H1 (cell line): ENCODE data around the gene KCNIP3. TPM values are rescaled to one million over a fixed set of nuclear protein-coding genes. Genes with fewer than 3 reads are reported as not detected.

Experiments
- CHD1 ChIP-seq: IDR thresholded peaks from 2 replicates; pipeline ENCODE4 v1.6.1; 2012; ENCODE audit warnings: low read depth, low read length, improper control_type of control experiment
- EZH2 ChIP-seq: fragments of 200-600 bp; sonication (generic); IDR thresholded peaks from 2 replicates; pipeline ENCODE4 v1.7.1; 2012; ENCODE audit warnings: low read depth, mild to moderate bottlenecking, moderate library complexity, low read length, inconsistent platforms; ENCODE audit not compliant: severe bottlenecking
- GABPA ChIP-seq: IDR thresholded peaks from 2 replicates; pipeline ENCODE4 v1.6.1; 2011; ENCODE audit warnings: mild to moderate bottlenecking, low read length, moderate library complexity, borderline replicate concordance; ENCODE audit not compliant: insufficient read depth
- NRF1 ChIP-seq: IDR thresholded peaks from 2 replicates; pipeline ENCODE4 v1.6.1; 2011; ENCODE audit warnings: mild to moderate bottlenecking, low read depth, low read length, improper control_type of control experiment
- SAP30 ChIP-seq: fragments of 300-600 bp; sonication (generic); IDR thresholded peaks from 2 replicates; pipeline ENCODE4 v1.7.1; 2012; ENCODE audit warnings: low read length, moderate library complexity, mild to moderate bottlenecking, inconsistent platforms; ENCODE audit not compliant: insufficient read depth, insufficient replicate concordance
- SIRT6 ChIP-seq: IDR thresholded peaks from one replicate; pipeline ENCODE4 v1.7.1; 2012; ENCODE audit warnings: low read length, inconsistent platforms
- TAF1 ChIP-seq: IDR thresholded peaks from 2 replicates; pipeline ENCODE4 v1.6.1; 2011; ENCODE audit warnings: mild to moderate bottlenecking, low read depth, low read length
- TBP ChIP-seq: IDR thresholded peaks from 2 replicates; pipeline ENCODE4 v1.6.1; 2011; ENCODE audit warnings: low read depth, low read length, improper control_type of control experiment
- polyA plus RNA-seq, 7 experiments: library from polyadenylated mRNA; depleted of rRNA in 3 of 7; stranded (reverse) in 5 of 7; unstranded in 2 of 7; fragments of >200 nt in 5 of 7; fragments of 200-250 nt in 2 of 7; gene quantifications; 1 replicate in 5 of 7; 2 replicates in 1 of 7; 4 replicates in 1 of 7; pipeline versions ENCODE4 v1.2.1 to v1.2.3, GENCODE V29; 2011 to 2013; ENCODE audit warnings: missing spikeins in 2 of 7, mixed read lengths in 2 of 7
- total RNA-seq: library from RNA; stranded (reverse); fragmentation: NEBNext Ultra II Directional; extraction: Animal tissue kit (Norgen Biotek cat#: 25700); gene quantifications from 2 replicates; pipeline ENCODE4 v1.2.1, GENCODE V29; 2021
- TF ChIP-seq, protein P1 (sequence below): fragments of 300-600 bp; sonication (generic); IDR thresholded peaks from 2 replicates; pipeline ENCODE4 v1.7.1; 2012; ENCODE audit warnings: low read length, moderate library complexity, mild to moderate bottlenecking, inconsistent platforms; ENCODE audit not compliant: insufficient replicate concordance
- TF ChIP-seq, protein P2 (sequence below): IDR thresholded peaks from 2 replicates; pipeline ENCODE4 v1.6.1; 2012; ENCODE audit warnings: low read length, inconsistent platforms

The KCNIP3 gene
- total and polyA plus RNA-seq, 2 of the 8 experiments (the other 6 are each of a cell fraction or from before 2014, with no cell fraction given), result 0.33 to 1.9 TPM

DNA sequence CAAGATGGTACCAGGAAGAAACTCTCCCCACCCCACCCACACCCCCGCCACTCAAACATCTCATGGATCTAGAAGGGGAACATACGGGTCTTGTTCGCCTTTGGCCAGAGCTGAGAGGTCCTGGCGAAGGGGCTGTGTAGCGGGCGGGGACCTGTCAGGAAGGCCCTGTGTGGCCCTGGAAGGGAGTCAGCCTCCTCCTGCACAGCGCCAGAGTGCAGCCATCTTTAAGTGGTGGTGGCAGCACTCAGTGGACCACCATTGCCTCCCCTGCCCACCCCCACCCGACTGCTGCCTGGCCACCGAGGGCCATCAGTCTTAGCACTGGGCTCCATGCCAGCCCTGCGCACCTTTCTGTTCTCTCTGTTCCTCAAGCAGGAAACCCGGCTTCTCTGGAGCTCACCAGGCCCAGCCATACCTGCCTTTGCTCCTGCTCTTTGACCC, 93.8 kb downstream of the KCNIP3 start (continued):
- TF ChIP-seq, protein P1, sequence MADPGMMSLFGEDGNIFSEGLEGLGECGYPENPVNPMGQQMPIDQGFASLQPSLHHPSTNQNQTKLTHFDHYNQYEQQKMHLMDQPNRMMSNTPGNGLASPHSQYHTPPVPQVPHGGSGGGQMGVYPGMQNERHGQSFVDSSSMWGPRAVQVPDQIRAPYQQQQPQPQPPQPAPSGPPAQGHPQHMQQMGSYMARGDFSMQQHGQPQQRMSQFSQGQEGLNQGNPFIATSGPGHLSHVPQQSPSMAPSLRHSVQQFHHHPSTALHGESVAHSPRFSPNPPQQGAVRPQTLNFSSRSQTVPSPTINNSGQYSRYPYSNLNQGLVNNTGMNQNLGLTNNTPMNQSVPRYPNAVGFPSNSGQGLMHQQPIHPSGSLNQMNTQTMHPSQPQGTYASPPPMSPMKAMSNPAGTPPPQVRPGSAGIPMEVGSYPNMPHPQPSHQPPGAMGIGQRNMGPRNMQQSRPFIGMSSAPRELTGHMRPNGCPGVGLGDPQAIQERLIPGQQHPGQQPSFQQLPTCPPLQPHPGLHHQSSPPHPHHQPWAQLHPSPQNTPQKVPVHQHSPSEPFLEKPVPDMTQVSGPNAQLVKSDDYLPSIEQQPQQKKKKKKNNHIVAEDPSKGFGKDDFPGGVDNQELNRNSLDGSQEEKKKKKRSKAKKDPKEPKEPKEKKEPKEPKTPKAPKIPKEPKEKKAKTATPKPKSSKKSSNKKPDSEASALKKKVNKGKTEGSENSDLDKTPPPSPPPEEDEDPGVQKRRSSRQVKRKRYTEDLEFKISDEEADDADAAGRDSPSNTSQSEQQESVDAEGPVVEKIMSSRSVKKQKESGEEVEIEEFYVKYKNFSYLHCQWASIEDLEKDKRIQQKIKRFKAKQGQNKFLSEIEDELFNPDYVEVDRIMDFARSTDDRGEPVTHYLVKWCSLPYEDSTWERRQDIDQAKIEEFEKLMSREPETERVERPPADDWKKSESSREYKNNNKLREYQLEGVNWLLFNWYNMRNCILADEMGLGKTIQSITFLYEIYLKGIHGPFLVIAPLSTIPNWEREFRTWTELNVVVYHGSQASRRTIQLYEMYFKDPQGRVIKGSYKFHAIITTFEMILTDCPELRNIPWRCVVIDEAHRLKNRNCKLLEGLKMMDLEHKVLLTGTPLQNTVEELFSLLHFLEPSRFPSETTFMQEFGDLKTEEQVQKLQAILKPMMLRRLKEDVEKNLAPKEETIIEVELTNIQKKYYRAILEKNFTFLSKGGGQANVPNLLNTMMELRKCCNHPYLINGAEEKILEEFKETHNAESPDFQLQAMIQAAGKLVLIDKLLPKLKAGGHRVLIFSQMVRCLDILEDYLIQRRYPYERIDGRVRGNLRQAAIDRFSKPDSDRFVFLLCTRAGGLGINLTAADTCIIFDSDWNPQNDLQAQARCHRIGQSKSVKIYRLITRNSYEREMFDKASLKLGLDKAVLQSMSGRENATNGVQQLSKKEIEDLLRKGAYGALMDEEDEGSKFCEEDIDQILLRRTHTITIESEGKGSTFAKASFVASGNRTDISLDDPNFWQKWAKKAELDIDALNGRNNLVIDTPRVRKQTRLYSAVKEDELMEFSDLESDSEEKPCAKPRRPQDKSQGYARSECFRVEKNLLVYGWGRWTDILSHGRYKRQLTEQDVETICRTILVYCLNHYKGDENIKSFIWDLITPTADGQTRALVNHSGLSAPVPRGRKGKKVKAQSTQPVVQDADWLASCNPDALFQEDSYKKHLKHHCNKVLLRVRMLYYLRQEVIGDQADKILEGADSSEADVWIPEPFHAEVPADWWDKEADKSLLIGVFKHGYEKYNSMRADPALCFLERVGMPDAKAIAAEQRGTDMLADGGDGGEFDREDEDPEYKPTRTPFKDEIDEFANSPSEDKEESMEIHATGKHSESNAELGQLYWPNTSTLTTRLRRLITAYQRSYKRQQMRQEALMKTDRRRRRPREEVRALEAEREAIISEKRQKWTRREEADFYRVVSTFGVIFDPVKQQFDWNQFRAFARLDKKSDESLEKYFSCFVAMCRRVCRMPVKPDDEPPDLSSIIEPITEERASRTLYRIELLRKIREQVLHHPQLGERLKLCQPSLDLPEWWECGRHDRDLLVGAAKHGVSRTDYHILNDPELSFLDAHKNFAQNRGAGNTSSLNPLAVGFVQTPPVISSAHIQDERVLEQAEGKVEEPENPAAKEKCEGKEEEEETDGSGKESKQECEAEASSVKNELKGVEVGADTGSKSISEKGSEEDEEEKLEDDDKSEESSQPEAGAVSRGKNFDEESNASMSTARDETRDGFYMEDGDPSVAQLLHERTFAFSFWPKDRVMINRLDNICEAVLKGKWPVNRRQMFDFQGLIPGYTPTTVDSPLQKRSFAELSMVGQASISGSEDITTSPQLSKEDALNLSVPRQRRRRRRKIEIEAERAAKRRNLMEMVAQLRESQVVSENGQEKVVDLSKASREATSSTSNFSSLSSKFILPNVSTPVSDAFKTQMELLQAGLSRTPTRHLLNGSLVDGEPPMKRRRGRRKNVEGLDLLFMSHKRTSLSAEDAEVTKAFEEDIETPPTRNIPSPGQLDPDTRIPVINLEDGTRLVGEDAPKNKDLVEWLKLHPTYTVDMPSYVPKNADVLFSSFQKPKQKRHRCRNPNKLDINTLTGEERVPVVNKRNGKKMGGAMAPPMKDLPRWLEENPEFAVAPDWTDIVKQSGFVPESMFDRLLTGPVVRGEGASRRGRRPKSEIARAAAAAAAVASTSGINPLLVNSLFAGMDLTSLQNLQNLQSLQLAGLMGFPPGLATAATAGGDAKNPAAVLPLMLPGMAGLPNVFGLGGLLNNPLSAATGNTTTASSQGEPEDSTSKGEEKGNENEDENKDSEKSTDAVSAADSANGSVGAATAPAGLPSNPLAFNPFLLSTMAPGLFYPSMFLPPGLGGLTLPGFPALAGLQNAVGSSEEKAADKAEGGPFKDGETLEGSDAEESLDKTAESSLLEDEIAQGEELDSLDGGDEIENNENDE, result no peak
- TF ChIP-seq TBP (no peak), SAP30 (no peak), SIRT6 (no peak), CHD1 (no peak), GABPA (no peak), NRF1 (no peak), TAF1 (no peak), EZH2 (no peak)
- TF ChIP-seq, protein P2, sequence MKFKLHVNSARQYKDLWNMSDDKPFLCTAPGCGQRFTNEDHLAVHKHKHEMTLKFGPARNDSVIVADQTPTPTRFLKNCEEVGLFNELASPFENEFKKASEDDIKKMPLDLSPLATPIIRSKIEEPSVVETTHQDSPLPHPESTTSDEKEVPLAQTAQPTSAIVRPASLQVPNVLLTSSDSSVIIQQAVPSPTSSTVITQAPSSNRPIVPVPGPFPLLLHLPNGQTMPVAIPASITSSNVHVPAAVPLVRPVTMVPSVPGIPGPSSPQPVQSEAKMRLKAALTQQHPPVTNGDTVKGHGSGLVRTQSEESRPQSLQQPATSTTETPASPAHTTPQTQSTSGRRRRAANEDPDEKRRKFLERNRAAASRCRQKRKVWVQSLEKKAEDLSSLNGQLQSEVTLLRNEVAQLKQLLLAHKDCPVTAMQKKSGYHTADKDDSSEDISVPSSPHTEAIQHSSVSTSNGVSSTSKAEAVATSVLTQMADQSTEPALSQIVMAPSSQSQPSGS, result no peak
